GM23338 (cell line): Measurements from ENCODE around the gene ZNF189. TPM values are rescaled to one million over a fixed set of nuclear protein-coding genes. Genes with fewer than 3 reads are reported as not detected.

Source experiments
- ATAC-seq: fragments of 200-7000 bp; cut with Tn5 transposase; 3 replicates; pipeline ENCODE4 v1.9.1; 2020
- DNase-seq: peaks from one replicate; pipeline ENCODE4 v3.0.0-alpha.2; 2015; ENCODE audit warnings: low spot score
- H2AFZ ChIP-seq: fragments of 200-600 bp; sonication (generic); 2 replicates; pipeline ENCODE4 v1.8.0; 2016; ENCODE audit warnings: antibody characterized with exemption, mild to moderate bottlenecking, moderate library complexity
- H3F3A ChIP-seq: fragments of 200-600 bp; sonication (generic); replicated peaks from 2 replicates; pipeline ENCODE4 v1.8.0; 2017; ENCODE audit warnings: antibody characterized with exemption, mixed run types, low read depth
- H3K27ac ChIP-seq: fragments of 200-600 bp; sonication (generic); 2 replicates; pipeline ENCODE4 v1.6.1; 2016; ENCODE audit warnings: low read depth
- H3K27me3 ChIP-seq: fragments of 200-600 bp; sonication (generic); 2 replicates; pipeline ENCODE4 v1.8.0; 2016; ENCODE audit warnings: mild to moderate bottlenecking, mixed run types, moderate library complexity; ENCODE audit not compliant: insufficient read depth
- H3K36me3 ChIP-seq: fragments of 200-600 bp; sonication (generic); 2 replicates; pipeline ENCODE4 v1.8.0; 2016; ENCODE audit warnings: mild to moderate bottlenecking; ENCODE audit not compliant: insufficient read depth
- H3K4me1 ChIP-seq: fragments of 200-600 bp; sonication (generic); 2 replicates; pipeline ENCODE4 v1.8.0; 2016; ENCODE audit warnings: mild to moderate bottlenecking, moderate library complexity; ENCODE audit not compliant: insufficient read depth
- H3K4me2 ChIP-seq: fragments of 200-600 bp; sonication (generic); 2 replicates; pipeline ENCODE4 v1.7.1; 2017; ENCODE audit warnings: mixed run types
- H3K4me3 ChIP-seq: fragments of 200-600 bp; sonication (generic); 2 replicates; pipeline ENCODE4 v1.6.1; 2016; ENCODE audit warnings: mixed run types
- H3K79me2 ChIP-seq: fragments of 200-600 bp; sonication (generic); replicated peaks from 2 replicates; pipeline ENCODE4 v1.8.0; 2017; ENCODE audit warnings: mild to moderate bottlenecking; ENCODE audit not compliant: insufficient read depth
- H3K9me2 ChIP-seq: fragments of 200-600 bp; sonication (generic); 2 replicates; pipeline ENCODE4 v1.8.0; 2017; ENCODE audit not compliant: insufficient read depth
- H4K20me1 ChIP-seq: fragments of 200-600 bp; sonication (generic); replicated peaks from 2 replicates; pipeline ENCODE4 v1.8.0; 2017; ENCODE audit warnings: mild to moderate bottlenecking; ENCODE audit not compliant: insufficient read depth
- H3K27ac Mint-ChIP-seq: 2 replicates; pipeline ENCODE4 v1.8.0; 2020; ENCODE audit warnings: inconsistent platforms, mild to moderate bottlenecking, moderate library complexity, mixed read lengths
- H3K27me3 Mint-ChIP-seq: 3 replicates; pipeline ENCODE4 v1.8.0; 2022; ENCODE audit warnings: low read depth, mild to moderate bottlenecking, moderate library complexity, mixed read lengths, inconsistent platforms; ENCODE audit not compliant: insufficient read depth, poor library complexity
- H3K36me3 Mint-ChIP-seq: 3 replicates; pipeline ENCODE4 v1.8.0; 2021; ENCODE audit warnings: low read depth, mild to moderate bottlenecking, inconsistent platforms, moderate library complexity, mixed read lengths
- H3K4me1 Mint-ChIP-seq: 3 replicates; pipeline ENCODE4 v1.8.0; 2020; ENCODE audit warnings: mild to moderate bottlenecking, inconsistent platforms, mixed read lengths
- H3K4me3 Mint-ChIP-seq: 3 replicates; pipeline ENCODE4 v1.8.0; 2021; ENCODE audit warnings: moderate library complexity, mild to moderate bottlenecking, inconsistent platforms, mixed read lengths
- H3K9me3 Mint-ChIP-seq: 3 replicates; pipeline ENCODE4 v1.8.0; 2020; ENCODE audit warnings: moderate library complexity, mild to moderate bottlenecking, inconsistent platforms, mixed read lengths
- CREB1 ChIP-seq: fragments of 250-450 bp; sonication (Bioruptor Pico); IDR thresholded peaks from 2 replicates; pipeline ENCODE4 v1.5.0; 2020; ENCODE audit warnings: low read depth, mild to moderate bottlenecking, moderate library complexity
- CTCF ChIP-seq, 2 experiments: fragments of 200-600 bp in 1 of 2; sonication (generic) in 1 of 2; conservative IDR thresholded peaks; 2 replicates each; pipeline versions ENCODE4 v1.5.1 to v1.6.1; 2016 to 2017; ENCODE audit warnings: antibody characterized with exemption in 2 of 2, low read depth in 2 of 2, mild to moderate bottlenecking in 2 of 2, moderate library complexity in 1 of 2
- EZH2 ChIP-seq: fragments of 200-600 bp; sonication (generic); IDR thresholded peaks from one replicate; pipeline ENCODE4 v1.8.0; 2017; ENCODE audit warnings: antibody characterized with exemption, mild to moderate bottlenecking, low read depth; ENCODE audit not compliant: unreplicated experiment
- JUNB ChIP-seq: IDR thresholded peaks from one replicate; pipeline ENCODE4 v1.6.1; 2016; ENCODE audit warnings: antibody characterized with exemption; ENCODE audit not compliant: unreplicated experiment
- POLR2AphosphoS5 ChIP-seq: IDR thresholded peaks from 2 replicates; pipeline ENCODE4 v1.6.1; 2016; ENCODE audit warnings: antibody characterized with exemption, low read depth
- REST ChIP-seq: IDR thresholded peaks from one replicate; pipeline ENCODE4 v1.6.1; 2018; ENCODE audit warnings: antibody characterized with exemption; ENCODE audit not compliant: unreplicated experiment
- ZNF114 ChIP-seq: fragments of 250-450 bp; sonication (Bioruptor Pico); IDR thresholded peaks from 2 replicates; pipeline ENCODE4 v1.5.0; 2020; ENCODE audit warnings: mild to moderate bottlenecking, moderate library complexity
- ZNF462 ChIP-seq: fragments of 250-450 bp; sonication (Bioruptor Pico); IDR thresholded peaks from 2 replicates; pipeline ENCODE4 v1.5.0; 2020; ENCODE audit warnings: mild to moderate bottlenecking, moderate library complexity
- polyA plus RNA-seq: library from polyadenylated mRNA; unstranded; fragments of >200 nt; fragmentation: Nextera tagmentation; extraction: Ambion mirVana; gene quantifications from 2 replicates; pipeline ENCODE4 v1.2.1, GENCODE V29; 2016
- total RNA-seq: library from RNA; depleted of rRNA; stranded (reverse); fragments of >200 nt; shearing (Covaris generic); gene quantifications from 2 replicates; pipeline ENCODE4 v1.2.3, GENCODE V29; 2014
- TF ChIP-seq, protein P1 (sequence below): IDR thresholded peaks from 2 replicates; pipeline ENCODE4 v1.6.1; 2016; ENCODE audit warnings: antibody characterized with exemption

Gene ZNF189
- total and polyA plus RNA-seq, 2 experiments from 2014 or later = 5.8 to 10.6 TPM

- H3K27ac Mint-ChIP-seq = no peak overlapping the region
- Histone ChIP-seq H3K27ac (no peak overlapping the region), H3K27me3 (no peaks in the 10 kb centered on the region), H3F3A (no peaks in the 10 kb centered on the region), H3K36me3 (no peaks in the 10 kb centered on the region), H2AFZ (no peak overlapping the region), H3K4me2 (no peak overlapping the region), H3K4me3 (no peak overlapping the region), H3K4me1 (no peaks in the 10 kb centered on the region), H3K9me2 (peaks cover 15% of the 10 kb centered on the region; the same call in 1 of the 2 replicates), H4K20me1 (no peaks in the 10 kb centered on the region), H3K79me2 (no peaks in the 10 kb centered on the region)
- no peak for ATAC-seq
- no peaks in the 10 kb centered on the region for H3K36me3 Mint-ChIP-seq
- no peaks in the 10 kb centered on the region for H3K27me3 Mint-ChIP-seq
- no peak overlapping the region for H3K4me3 Mint-ChIP-seq
- no peaks in the 10 kb centered on the region for H3K4me1 Mint-ChIP-seq
- peaks cover 3% of the 10 kb centered on the region; the same call in 1 of the 3 replicates for H3K9me3 Mint-ChIP-seq
- no peak for TF ChIP-seq CTCF (conservative IDR thresholded peaks at IDR 0.05; ENCODE audit: low read depth in 2 of 2)
- no peak for TF ChIP-seq CREB1 (CRISPR knock-in tag)
- no peak for DNase-seq
Measured at GRCh38 chr9:101359679-101360078, 39.0 kb upstream of the ZNF189 start.

DNA sequence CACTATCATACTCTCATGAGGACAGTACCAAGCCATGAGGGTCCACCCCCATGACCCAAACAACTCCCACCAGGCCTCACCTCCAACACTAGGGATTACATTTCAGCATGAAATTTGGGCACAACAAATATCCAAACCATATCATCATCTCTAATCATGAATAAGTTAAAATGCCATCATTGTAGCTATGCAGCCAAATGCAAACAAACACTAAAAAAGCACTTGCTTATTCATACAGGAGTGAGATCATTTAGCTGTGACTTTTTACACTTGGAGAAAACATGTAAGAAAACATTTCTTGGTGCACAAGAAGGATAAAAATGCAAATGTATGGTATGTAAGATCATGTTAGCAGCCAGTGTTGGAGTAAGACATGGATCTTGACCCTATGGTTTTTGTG lies 38.0 kb upstream of the ZNF189 start:
- Mint-ChIP-seq H3K27me3 (no peaks in the 10 kb centered on the region), H3K36me3 (no peaks in the 10 kb centered on the region), H3K4me1 (no peaks in the 10 kb centered on the region), H3K27ac (no peak overlapping the region), H3K4me3 (no peak overlapping the region), H3K9me3 (peaks cover 3% of the 10 kb centered on the region; the same call in 1 of the 3 replicates)
- Histone ChIP-seq H3K9me2 (peaks cover 15% of the 10 kb centered on the region; the same call in 1 of the 2 replicates), H3K79me2 (no peaks in the 10 kb centered on the region), H4K20me1 (no peaks in the 10 kb centered on the region), H3K36me3 (no peaks in the 10 kb centered on the region), H3K4me2 (no peak overlapping the region), H2AFZ (no peak overlapping the region), H3K27me3 (no peaks in the 10 kb centered on the region), H3F3A (no peaks in the 10 kb centered on the region), H3K4me3 (no peak overlapping the region), H3K27ac (no peak overlapping the region), H3K4me1 (no peaks in the 10 kb centered on the region)
- ATAC-seq (no peak), DNase-seq (no peak)
- no peak for TF ChIP-seq JUNB
- no peak for TF ChIP-seq EZH2
- no peak for TF ChIP-seq REST
- no peak for TF ChIP-seq ZNF462 (CRISPR knock-in tag)
- TF ChIP-seq ZNF114 = no peak
- TF ChIP-seq POLR2AphosphoS5 = no peak
- TF ChIP-seq, protein P1, sequence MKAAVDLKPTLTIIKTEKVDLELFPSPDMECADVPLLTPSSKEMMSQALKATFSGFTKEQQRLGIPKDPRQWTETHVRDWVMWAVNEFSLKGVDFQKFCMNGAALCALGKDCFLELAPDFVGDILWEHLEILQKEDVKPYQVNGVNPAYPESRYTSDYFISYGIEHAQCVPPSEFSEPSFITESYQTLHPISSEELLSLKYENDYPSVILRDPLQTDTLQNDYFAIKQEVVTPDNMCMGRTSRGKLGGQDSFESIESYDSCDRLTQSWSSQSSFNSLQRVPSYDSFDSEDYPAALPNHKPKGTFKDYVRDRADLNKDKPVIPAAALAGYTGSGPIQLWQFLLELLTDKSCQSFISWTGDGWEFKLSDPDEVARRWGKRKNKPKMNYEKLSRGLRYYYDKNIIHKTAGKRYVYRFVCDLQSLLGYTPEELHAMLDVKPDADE = no peak
- TF ChIP-seq CREB1 (CRISPR knock-in tag) = no peak
